Aorta (tissue), 5 donors: ENCODE measurements around the gene SLC8A1. TPM values are rescaled to one million over a fixed set of nuclear protein-coding genes. Genes with fewer than 3 reads are reported as not detected.

Experiments used
- ATAC-seq: fragments of 200-7000 bp; cut with Tn5 transposase; one replicate; pipeline ENCODE4 v1.9.1; 2022; ENCODE audit warnings: moderate library complexity; ENCODE audit not compliant: low FRiP score
- DNase-seq, 2 donors: peaks; one replicate each; pipeline ENCODE4 v3.0.0-alpha.2; 2020
- H3K27ac ChIP-seq, 2 donors: one replicate each; pipeline ENCODE4 v1.5.1; 2013; ENCODE audit warnings: low read length in 2 of 2, mild to moderate bottlenecking in 2 of 2, moderate library complexity in 2 of 2, control low read depth in 1 of 2, inconsistent platforms in 1 of 2, low read depth in 1 of 2
- H3K27me3 ChIP-seq, 2 donors: one replicate each; pipeline ENCODE4 v1.6.1; 2013; ENCODE audit warnings: control low read depth in 1 of 2, low read length in 1 of 2, mild to moderate bottlenecking in 1 of 2, moderate library complexity in 1 of 2; ENCODE audit not compliant: insufficient read depth in 2 of 2, control insufficient read depth in 1 of 2
- H3K36me3 ChIP-seq, 2 donors: one replicate each; pipeline ENCODE4 v1.6.1; 2013; ENCODE audit warnings: control low read depth in 1 of 2, low read length in 1 of 2, mild to moderate bottlenecking in 1 of 2; ENCODE audit not compliant: insufficient read depth in 2 of 2, control insufficient read depth in 1 of 2
- H3K4me1 ChIP-seq, 2 donors: one replicate each; pipeline ENCODE4 v1.6.1; 2013; ENCODE audit warnings: low read length in 2 of 2, control low read depth in 1 of 2, mild to moderate bottlenecking in 1 of 2, moderate library complexity in 1 of 2; ENCODE audit not compliant: insufficient read depth in 2 of 2, control insufficient read depth in 1 of 2
- H3K4me3 ChIP-seq, 2 donors: one replicate each; pipeline ENCODE4 v1.5.1; 2013; ENCODE audit warnings: low read length in 2 of 2, control low read depth in 1 of 2, mild to moderate bottlenecking in 1 of 2
- H3K9me3 ChIP-seq: one replicate; pipeline ENCODE4 v1.6.1; 2013; ENCODE audit warnings: mild to moderate bottlenecking, low read length; ENCODE audit not compliant: control insufficient read depth
- WGBS, 2 donors: extraction: QIAGEN DNeasy Blood & Tissue Kit; methylation state at CpG; one replicate each; pipeline ENCODE4 v1.1.7; 2013; 5-methylcytosine and 5-hydroxymethylcytosine counted together
- intact Hi-C, 2 donors: fragments of 100-400 bp; cut with DNase I; formaldehyde crosslinking; loops; one replicate each; pipeline versions ENCODE4 v1.14.2 to v1.15.0; 2022
- polyA plus RNA-seq, 2 donors: library from polyadenylated mRNA; stranded (reverse); fragments of 200-250 nt; gene quantifications; one replicate each; pipeline ENCODE4 v1.2.3, GENCODE V29; 2013
- total RNA-seq, 2 donors: library from RNA; stranded (reverse); fragmentation: NEBNext Ultra II Directional; extraction: Animal tissue kit (Norgen Biotek cat#: 25700); gene quantifications; one replicate each; pipeline ENCODE4 v1.2.1, GENCODE V29; 2021
- donor health status: healthy with polysubstance abuse.
- donor health status: Bipolar disorder and iron deficiency.
- donor health status: DM: no; HTN: no; CAD: no.
- donor health status: DM: no; HTN: no; CAD: no.
- donor health status: DM: yes; HTN: yes; CAD: no.

Gene SLC8A1
- total and polyA plus RNA-seq, 4 donors, result 0.38 to 35.9 (median 15.7) TPM

- H3K27ac ChIP-seq, result no peak overlapping the region
- no peaks in the 10 kb centered on the region for H3K9me3 ChIP-seq
- H3K4me3 ChIP-seq, result no peak overlapping the region
- DNase-seq, result no peak
- no peak for ATAC-seq
- intact Hi-C loops, result no loop called here
- H3K4me1 ChIP-seq, result peaks cover 0 to 5% of the 10 kb centered on the region in 2 donors
- H3K27me3 ChIP-seq, result no peaks in the 10 kb centered on the region
- WGBS, 2 donors, result 96 to 97% methylated on average over 1 of the region's 1 CpG
- no peaks in the 10 kb centered on the region for H3K36me3 ChIP-seq
Observed at GRCh38 chr2:40230186-40230585, 221.7 kb downstream of the SLC8A1 start.

GRCh38 chr2:40228310-40228709 lies 223.6 kb downstream of the SLC8A1 start:
- ATAC-seq (no peak), DNase-seq (no peak)
- intact Hi-C loops, result no loop called here
- Histone ChIP-seq H3K9me3 (no peaks in the 10 kb centered on the region), H3K27ac (no peak overlapping the region), H3K27me3 (no peaks in the 10 kb centered on the region), H3K4me3 (no peak overlapping the region), H3K36me3 (no peaks in the 10 kb centered on the region), H3K4me1 (peaks cover 0 to 5% of the 10 kb centered on the region in 2 donors)
- 4 to 12% methylated on average over 3 of the region's 3 CpGs for WGBS, 2 donors

GRCh38 chr2:40227210-40227609 lies 224.7 kb downstream of the SLC8A1 start:
- DNase-seq (no peak), ATAC-seq (no peak)
- WGBS, 2 donors, result 82 to 84% methylated on average over 4 of the region's 4 CpGs
- Histone ChIP-seq H3K4me1 (peaks cover 0 to 5% of the 10 kb centered on the region in 2 donors), H3K4me3 (no peak overlapping the region), H3K27ac (no peak overlapping the region), H3K36me3 (no peaks in the 10 kb centered on the region), H3K9me3 (no peaks in the 10 kb centered on the region), H3K27me3 (no peaks in the 10 kb centered on the region)
- intact Hi-C loops, result no loop called here

GRCh38 chr2:40226637-40227036 lies 225.3 kb downstream of the SLC8A1 start:
- Histone ChIP-seq H3K9me3 (no peaks in the 10 kb centered on the region), H3K27me3 (no peaks in the 10 kb centered on the region), H3K4me3 (no peak overlapping the region), H3K27ac (no peak overlapping the region), H3K36me3 (no peaks in the 10 kb centered on the region), H3K4me1 (peaks cover 0 to 5% of the 10 kb centered on the region in 2 donors)
- ATAC-seq (no peak), DNase-seq (no peak)
- intact Hi-C loops, result no loop called here

- no peak overlapping the region for H3K4me3 ChIP-seq
- no peaks in the 10 kb centered on the region for H3K9me3 ChIP-seq
- H3K27ac ChIP-seq, result no peak overlapping the region
- WGBS, 2 donors, result 42 to 44% methylated on average over 2 of the region's 2 CpGs
- intact Hi-C loops, result no loop called here
- ATAC-seq, result no peak
- peaks cover 0 to 5% of the 10 kb centered on the region in 2 donors for H3K4me1 ChIP-seq
- no peaks in the 10 kb centered on the region for H3K27me3 ChIP-seq
- no peaks in the 10 kb centered on the region for H3K36me3 ChIP-seq
- DNase-seq, result no peak
Observed at GRCh38 chr2:40225670-40226210, 226.2 kb downstream of the SLC8A1 start.

- DNase-seq, result no peak
- intact Hi-C loops, result no loop called here
- Histone ChIP-seq H3K36me3 (no peaks in the 10 kb centered on the region), H3K27ac (no peak overlapping the region), H3K27me3 (no peaks in the 10 kb centered on the region), H3K9me3 (no peaks in the 10 kb centered on the region), H3K4me1 (peaks cover 2 to 5% of the 10 kb centered on the region in 2 donors), H3K4me3 (no peak overlapping the region)
- ATAC-seq, result no peak
- 73 to 76% methylated on average over 4 of the region's 4 CpGs for WGBS, 2 donors
Observed at GRCh38 chr2:40224318-40224717, 227.6 kb downstream of the SLC8A1 start.

- Histone ChIP-seq H3K27me3 (no peaks in the 10 kb centered on the region), H3K27ac (no peak overlapping the region), H3K4me3 (no peak overlapping the region), H3K9me3 (no peaks in the 10 kb centered on the region), H3K36me3 (no peaks in the 10 kb centered on the region), H3K4me1 (peaks cover 0 to 2% of the 10 kb centered on the region in 2 donors)
- intact Hi-C loops, result no loop called here
- ATAC-seq, result no peak
- WGBS, 2 donors, result 27 to 32% methylated on average over 4 of the region's 4 CpGs
- no peak for DNase-seq
Observed at GRCh38 chr2:40220177-40220925, 231.5 kb downstream of the SLC8A1 start.

- peaks cover 0 to 2% of the 10 kb centered on the region in 2 donors for H3K4me1 ChIP-seq
- DNase-seq (no peak), ATAC-seq (no peak)
- no peak overlapping the region for H3K4me3 ChIP-seq
- H3K27me3 ChIP-seq, result no peaks in the 10 kb centered on the region
- no peak overlapping the region for H3K27ac ChIP-seq
- H3K9me3 ChIP-seq, result no peaks in the 10 kb centered on the region
- H3K36me3 ChIP-seq, result no peaks in the 10 kb centered on the region
- intact Hi-C loops, result no loop called here
- WGBS, 2 donors, result 95 to 100% methylated on average over 1 of the region's 1 CpG
Observed at GRCh38 chr2:40219141-40219540, 232.7 kb downstream of the SLC8A1 start.

DNA sequence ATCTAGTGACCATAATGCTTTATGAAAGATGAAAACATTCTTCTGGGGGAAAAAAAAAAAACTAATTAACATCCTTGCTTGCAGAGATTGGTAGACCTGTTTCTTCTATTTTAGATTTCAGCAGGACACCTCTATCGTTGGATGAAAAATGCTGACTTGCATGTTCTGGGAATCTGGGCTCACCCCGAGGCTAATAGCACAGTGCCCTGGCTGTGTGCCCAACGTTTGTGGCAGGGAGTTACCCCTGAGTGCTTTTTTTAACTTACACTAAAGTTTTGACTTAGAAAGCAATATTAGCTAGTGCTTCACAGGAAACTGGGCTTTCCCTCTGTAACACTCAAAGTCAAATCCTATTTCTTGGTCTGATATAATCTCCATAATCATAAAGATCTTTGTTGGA lies 233.2 kb downstream of the SLC8A1 start:
- Histone ChIP-seq H3K4me1 (peaks cover 0 to 2% of the 10 kb centered on the region in 2 donors), H3K27me3 (no peaks in the 10 kb centered on the region), H3K9me3 (no peaks in the 10 kb centered on the region), H3K36me3 (no peaks in the 10 kb centered on the region), H3K27ac (no peak overlapping the region), H3K4me3 (no peak overlapping the region)
- WGBS, 2 donors, result 4% methylated on average over 3 of the region's 3 CpGs
- ATAC-seq (no peak), DNase-seq (peak; percentile 50 to 72)
- intact Hi-C loops, result no loop called here
